Heart left ventricle (tissue), 13 donors: ENCODE results near the gene CUL4A.

Source experiments
- POLR2A ChIP-seq, 2 donors: fragments of 450-650 bp; IDR thresholded peaks; one replicate each; pipeline ENCODE4 v1.6.1; 2017; ENCODE audit warnings: antibody characterized with exemption in 2 of 2, mild to moderate bottlenecking in 2 of 2, moderate library complexity in 2 of 2
- TF ChIP-seq, protein P1 (sequence below), 12 donors: fragments of 200-600 bp; sonication (generic) in 4 of 12; IDR thresholded peaks; one replicate each; pipeline versions ENCODE4 v1.5.0 to v1.8.0; 2018 to 2022; ENCODE audit warnings: antibody characterized with exemption in 12 of 12, mild to moderate bottlenecking in 5 of 12
- donor health status: ischemic (EF 13 %, LVEDD 7.1; RV severe dilation, severe dysfunction).
- donor health status: DM: no; HTN: yes; CAD: no.
- donor health status: DM: no; HTN: no; CAD: no.
- donor health status: ischemic (EF 25% LVEDD 6.9; RV normal size, moderate dysfunction).
- donor health status: ischemic (EF 25% LVEDD 5.7; RV mildly dilated, moderate dysfunction).
- donor health status: ischemic (EF 35%, LVEDD 5.7; RV mildly dilated, moderate dysfunction).
- donor health status: nonischemic (EF 11% LVEDD 7.7; RV severe dilation, severe dysfunction).
- donor health status: DM: yes; HTN: yes; CAD: no.
- donor health status: PGD.
- donor health status: ischemic (EF 29% LVEDD 5.4; RV normal size, mild dysfunction).
- donor health status: nonischemic (EF 23%, LVEDD 6.1; RV moderate dilation, normal function).

- TF ChIP-seq, protein P1, sequence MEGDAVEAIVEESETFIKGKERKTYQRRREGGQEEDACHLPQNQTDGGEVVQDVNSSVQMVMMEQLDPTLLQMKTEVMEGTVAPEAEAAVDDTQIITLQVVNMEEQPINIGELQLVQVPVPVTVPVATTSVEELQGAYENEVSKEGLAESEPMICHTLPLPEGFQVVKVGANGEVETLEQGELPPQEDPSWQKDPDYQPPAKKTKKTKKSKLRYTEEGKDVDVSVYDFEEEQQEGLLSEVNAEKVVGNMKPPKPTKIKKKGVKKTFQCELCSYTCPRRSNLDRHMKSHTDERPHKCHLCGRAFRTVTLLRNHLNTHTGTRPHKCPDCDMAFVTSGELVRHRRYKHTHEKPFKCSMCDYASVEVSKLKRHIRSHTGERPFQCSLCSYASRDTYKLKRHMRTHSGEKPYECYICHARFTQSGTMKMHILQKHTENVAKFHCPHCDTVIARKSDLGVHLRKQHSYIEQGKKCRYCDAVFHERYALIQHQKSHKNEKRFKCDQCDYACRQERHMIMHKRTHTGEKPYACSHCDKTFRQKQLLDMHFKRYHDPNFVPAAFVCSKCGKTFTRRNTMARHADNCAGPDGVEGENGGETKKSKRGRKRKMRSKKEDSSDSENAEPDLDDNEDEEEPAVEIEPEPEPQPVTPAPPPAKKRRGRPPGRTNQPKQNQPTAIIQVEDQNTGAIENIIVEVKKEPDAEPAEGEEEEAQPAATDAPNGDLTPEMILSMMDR (IDR thresholded peaks at IDR 0.05), result no peak
- no peak for TF ChIP-seq POLR2A (IDR thresholded peaks at IDR 0.05)
These were observed 43.2 kb downstream of the CUL4A start for GRCh38 chr13:113252516-113253095.
